IMR-90 (cell line): ENCODE results near the gene PLD4. TPM values are rescaled to one million over a fixed set of nuclear protein-coding genes. Genes with fewer than 3 reads are reported as not detected.

Source experiments
- ATAC-seq: fragments of 200-7000 bp; cut with Tn5 transposase; 2 replicates; pipeline ENCODE4 v1.9.1; 2020; ENCODE audit warnings: low read depth, mild to moderate bottlenecking, moderate library complexity
- BruUV-seq: library from RNA; stranded (reverse); fragments of 400-500 nt; replicated peaks from 2 replicates; lab custom pipeline; 2021; lab: Mats Ljungman, UMichigan
- CTCF ChIA-PET: fragments of 300-600 bp; formaldehyde crosslinking; extraction: SDS; loops from one replicate; lab custom pipeline; 2021; ENCODE audit warnings: antibody characterized with exemption; lab: Yijun Ruan, JAX
- POLR2A ChIA-PET: fragments of 300-600 bp; sonication (Branson Sonifier 250); formaldehyde crosslinking; loops from one replicate; lab custom pipeline; 2022; ENCODE audit warnings: antibody characterized with exemption; ENCODE audit not compliant: unreplicated experiment; lab: Charles Lee
- DNase-seq: peaks from one replicate; pipeline ENCODE4 v3.0.0; 2013
- H2AFZ ChIP-seq: replicated peaks from 2 replicates; pipeline ENCODE3; 2013; ENCODE audit warnings: low read length, mild to moderate bottlenecking; ENCODE audit not compliant: poor library complexity
- H2AK5ac ChIP-seq: 2 replicates; pipeline ENCODE4 v1.6.1; 2013; ENCODE audit warnings: low read depth, low read length, inconsistent platforms
- H2AK9ac ChIP-seq: replicated peaks from 2 replicates; pipeline ENCODE3; 2013; ENCODE audit warnings: mild to moderate bottlenecking, low read depth, low read length, moderate library complexity; ENCODE audit not compliant: poor library complexity
- H2BK120ac ChIP-seq: 2 replicates; pipeline ENCODE4 v1.6.1; 2013; ENCODE audit warnings: low read depth, low read length, inconsistent platforms
- H2BK15ac ChIP-seq: 3 replicates; pipeline ENCODE4 v1.6.1; 2013; ENCODE audit warnings: low read depth, low read length, inconsistent platforms
- H2BK20ac ChIP-seq: 2 replicates; pipeline ENCODE4 v1.6.1; 2013; ENCODE audit warnings: low read depth, mild to moderate bottlenecking, inconsistent platforms, low read length, moderate library complexity
- H2BK5ac ChIP-seq: 2 replicates; pipeline ENCODE4 v1.6.1; 2013; ENCODE audit warnings: mild to moderate bottlenecking, low read depth, low read length, inconsistent platforms; ENCODE audit not compliant: poor library complexity, severe bottlenecking
- H3K14ac ChIP-seq: replicated peaks from 2 replicates; pipeline ENCODE4 v1.6.1; 2013; ENCODE audit warnings: low read depth, low read length, inconsistent platforms
- H3K18ac ChIP-seq: 2 replicates; pipeline ENCODE4 v1.6.1; 2013; ENCODE audit warnings: low read depth, low read length, control low read depth
- H3K23ac ChIP-seq: 2 replicates; pipeline ENCODE4 v1.6.1; 2013; ENCODE audit warnings: low read depth, low read length, inconsistent platforms
- H3K27ac ChIP-seq: 2 replicates; pipeline ENCODE4 v1.5.1; 2013; ENCODE audit warnings: mild to moderate bottlenecking, control low read depth, low read length; ENCODE audit not compliant: insufficient read depth
- H3K27me3 ChIP-seq: 2 replicates; pipeline ENCODE4 v1.6.1; 2013; ENCODE audit warnings: low read length; ENCODE audit not compliant: control insufficient read depth, insufficient read depth
- H3K36me3 ChIP-seq: 2 replicates; pipeline ENCODE4 v1.6.1; 2013; ENCODE audit warnings: low read length, mixed read lengths; ENCODE audit not compliant: control insufficient read depth, insufficient read depth
- H3K4ac ChIP-seq: 2 replicates; pipeline ENCODE4 v1.6.1; 2013; ENCODE audit warnings: low read depth, low read length, inconsistent platforms
- H3K4me1 ChIP-seq: 2 replicates; pipeline ENCODE4 v1.6.1; 2013; ENCODE audit warnings: low read length, mixed read lengths; ENCODE audit not compliant: control insufficient read depth, insufficient read depth
- H3K4me2 ChIP-seq: 2 replicates; pipeline ENCODE4 v1.6.1; 2013; ENCODE audit warnings: low read depth, mild to moderate bottlenecking, control low read depth, low read length, moderate library complexity
- H3K4me3 ChIP-seq: 2 replicates; pipeline ENCODE4 v1.5.1; 2013; ENCODE audit warnings: low read depth, mild to moderate bottlenecking, control low read depth, low read length, moderate library complexity; ENCODE audit not compliant: insufficient read depth
- H3K56ac ChIP-seq: 2 replicates; pipeline ENCODE4 v1.6.1; 2013; ENCODE audit warnings: low read length, inconsistent platforms; ENCODE audit not compliant: insufficient read depth; ENCODE audit errors: extremely low read depth
- H3K79me1 ChIP-seq, 2 experiments: 2 replicates each; pipeline ENCODE4 v1.6.1; 2013; ENCODE audit warnings: low read length in 2 of 2, inconsistent platforms in 1 of 2, low read depth in 1 of 2
- H3K9ac ChIP-seq: 2 replicates; pipeline ENCODE4 v1.6.1; 2013; ENCODE audit warnings: low read depth, low read length, control low read depth
- H3K9me1 ChIP-seq: 2 replicates; pipeline ENCODE4 v1.6.1; 2013; ENCODE audit warnings: low read length, inconsistent platforms; ENCODE audit not compliant: insufficient read depth
- H3K9me3 ChIP-seq: 2 replicates; pipeline ENCODE4 v1.6.1; 2013; ENCODE audit warnings: low read length; ENCODE audit not compliant: control insufficient read depth, insufficient read depth
- H4K20me1 ChIP-seq: 2 replicates; pipeline ENCODE4 v1.6.1; 2013; ENCODE audit warnings: low read length, inconsistent platforms; ENCODE audit not compliant: insufficient read depth
- H4K5ac ChIP-seq: 2 replicates; pipeline ENCODE4 v1.6.1; 2013; ENCODE audit warnings: mild to moderate bottlenecking, low read depth, low read length, control low read depth
- H4K8ac ChIP-seq, 2 experiments: 2 replicates each; pipeline ENCODE4 v1.6.1; 2013; ENCODE audit warnings: low read depth in 2 of 2, low read length in 2 of 2, control low read depth in 1 of 2, inconsistent platforms in 1 of 2
- H4K91ac ChIP-seq: 2 replicates; pipeline ENCODE4 v1.6.1; 2013; ENCODE audit warnings: low read depth, low read length, inconsistent platforms; ENCODE audit not compliant: insufficient read depth
- CEBPB ChIP-seq: IDR thresholded peaks from 2 replicates; pipeline ENCODE4 v1.6.1; 2012; ENCODE audit warnings: low read depth, low read length, improper control_type of control experiment
- ELK1 ChIP-seq: fragments of 150-350 bp; IDR thresholded peaks from 2 replicates; pipeline ENCODE4 v1.6.1; 2016; ENCODE audit warnings: low read depth, mild to moderate bottlenecking, low read length, moderate library complexity, borderline replicate concordance
- FOS ChIP-seq: fragments of 150-350 bp; IDR thresholded peaks from 2 replicates; pipeline ENCODE4 v1.6.1; 2016; ENCODE audit warnings: low read depth, low read length
- MAFK ChIP-seq: IDR thresholded peaks from 2 replicates; pipeline ENCODE4 v1.6.1; 2012; ENCODE audit warnings: low read depth, low read length, improper control_type of control experiment
- MXI1 ChIP-seq: IDR thresholded peaks from 2 replicates; pipeline ENCODE4 v1.6.1; 2012; ENCODE audit warnings: low read depth, mild to moderate bottlenecking, low read length, moderate library complexity, borderline replicate concordance
- NFE2L2 ChIP-seq: fragments of 150-350 bp; IDR thresholded peaks from 2 replicates; pipeline ENCODE4 v1.6.1; 2016; ENCODE audit warnings: low read depth, mild to moderate bottlenecking, low read length
- POLR2A ChIP-seq: IDR thresholded peaks from 2 replicates; pipeline ENCODE4 v1.6.1; 2012; ENCODE audit warnings: mild to moderate bottlenecking, low read depth, low read length
- RAD21 ChIP-seq: IDR thresholded peaks from 2 replicates; pipeline ENCODE4 v1.6.1; 2012; ENCODE audit warnings: low read length, improper control_type of control experiment
- RCOR1 ChIP-seq: IDR thresholded peaks from 2 replicates; pipeline ENCODE4 v1.6.1; 2012; ENCODE audit warnings: mild to moderate bottlenecking, low read length, improper control_type of control experiment; ENCODE audit not compliant: insufficient replicate concordance
- USF2 ChIP-seq: fragments of 150-350 bp; IDR thresholded peaks from 2 replicates; pipeline ENCODE4 v1.6.1; 2017; ENCODE audit warnings: mild to moderate bottlenecking, antibody characterized with exemption, low read length, low read depth
- WGBS, 2 experiments: methylation state at CpG; one replicate each; pipeline versions ENCODE4 v1.1.5 to v1.1.7; 2013; ENCODE audit warnings: missing lambda C conversion rate in 2 of 2; ENCODE audit not compliant: insufficient read length in 1 of 2; ENCODE audit errors: extremely low coverage in 2 of 2; 5-methylcytosine and 5-hydroxymethylcytosine counted together
- dilution Hi-C: fragments of 300-500 bp; cut with HindIII; formaldehyde crosslinking; loops from one replicate; pipeline ENCODE4 v1.14.3; 2018; ENCODE audit warnings: low sequenced_read_pairs; ENCODE audit not compliant: unreplicated experiment
- in situ Hi-C: fragments of 300-500 bp; cut with MboI; formaldehyde crosslinking; loops from 3 replicates; pipeline ENCODE4 v1.14.3; 2019; ENCODE audit warnings: low sequenced_read_pairs, inconsistent platforms, mixed read lengths
- intact Hi-C: fragments of 100-400 bp; cut with micrococcal nuclease; formaldehyde crosslinking; loops from 2 replicates; pipeline ENCODE4 v1.10.0; 2022
- polyA plus RNA-seq, 3 experiments: library from polyadenylated mRNA; depleted of rRNA; stranded (reverse); fragments of >200 nt; gene quantifications; 2 replicates each; pipeline ENCODE4 v1.2.3, GENCODE V29; 2012; ENCODE audit warnings: low replicate concordance in 1 of 3
- total RNA-seq: library from RNA; depleted of rRNA; stranded (reverse); fragments of >200 nt; gene quantifications from 2 replicates; pipeline ENCODE4 v1.2.3, GENCODE V29; 2012

The PLD4 gene
- total and polyA plus RNA-seq, 2 of the 4 experiments (the other 2 are of a cell fraction): 0.05 TPM; not detected in 1

GRCh38 chr14:104882325-104882973 is 42.2 kb upstream of the PLD4 start:
- ChIA-PET POLR2A (no interaction called here), CTCF (no interaction called here)
- Histone ChIP-seq H2BK120ac (no peak overlapping the region), H4K20me1 (no peaks in the 10 kb centered on the region; the same call in 1 of the 2 replicates), H2AK9ac (no peak overlapping the region), H3K23ac (no peak overlapping the region), H3K14ac (no peak overlapping the region), H2AK5ac (no peak overlapping the region), H3K79me1 (peaks cover 0 to 6% of the 10 kb centered on the region in 2 experiments; a peak in 1 of 4 replicates), H4K91ac (no peak overlapping the region), H3K4ac (no peak overlapping the region), H3K4me2 (no peak overlapping the region), H3K18ac (no peak overlapping the region), H2AFZ (no peak overlapping the region), H3K27me3 (no peaks in the 10 kb centered on the region), H4K5ac (no peak overlapping the region), H3K9me1 (no peaks in the 10 kb centered on the region), H3K9ac (no peak overlapping the region), H3K9me3 (no peaks in the 10 kb centered on the region), H2BK15ac (no peak overlapping the region), H3K27ac (no peak overlapping the region), H3K36me3 (peaks cover 47% of the 10 kb centered on the region), H2BK20ac (no peak overlapping the region), H2BK5ac (no peak overlapping the region), H3K56ac (no peak overlapping the region), H3K4me1 (no peaks in the 10 kb centered on the region), H4K8ac (no peak overlapping the region), H3K4me3 (no peak overlapping the region)
- 39% methylated on average over 2 of the region's 13 CpGs; no CpG with 5 or more reads in 1 of the 2 experiments for whole genome bisulfite sequencing, 2 experiments
- dilution Hi-C loops: no loop called here
- ATAC-seq: peak; percentile 72
- in situ Hi-C loops: no loop called here
- DNase-seq: no peak
- intact Hi-C loops: no loop called here
- TF ChIP-seq ELK1 (no peak), CEBPB (no peak), MXI1 (no peak), USF2 (no peak), FOS (no peak), POLR2A (no peak), RCOR1 (no peak), MAFK (no peak), NFE2L2 (no peak), RAD21 (no peak)
- no TSS peak for BruUV-seq
